ENCODE data around the gene SLC22A31. TPM values are rescaled to one million over a fixed set of nuclear protein-coding genes. Genes with fewer than 3 reads are reported as not detected.

Gene SLC22A31
- total and polyA plus RNA-seq, 9 of the 15 experiments (the other 6 are each of a cell fraction or from before 2014, with no cell fraction given) = 0.29 to 2.2 (median 0.47) TPM; not detected in 3

- TF ChIP-seq TCF15 (CRISPR knock-in tag; IDR thresholded peaks at IDR 0.05) = no peak
- TF ChIP-seq, protein P1, sequence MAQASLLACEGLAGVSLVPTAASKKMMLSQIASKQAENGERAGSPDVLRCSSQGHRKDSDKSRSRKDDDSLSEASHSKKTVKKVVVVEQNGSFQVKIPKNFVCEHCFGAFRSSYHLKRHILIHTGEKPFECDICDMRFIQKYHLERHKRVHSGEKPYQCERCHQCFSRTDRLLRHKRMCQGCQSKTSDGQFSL (CRISPR knock-in tag; IDR thresholded peaks at IDR 0.05) = peak; percentile 83
- TF ChIP-seq, protein P1 (tag; IDR thresholded peaks at IDR 0.05) = no peak; a peak in 1 of 4 replicates
- TF ChIP-seq NFXL1 (CRISPR knock-in tag; IDR thresholded peaks at IDR 0.05) = no peak
- no peak for TF ChIP-seq ZFPM2 (CRISPR knock-in tag; IDR thresholded peaks at IDR 0.05)
- peak; percentile 21; the same call in 1 of the 2 replicates for TF ChIP-seq EP300 (IDR thresholded peaks at IDR 0.05; ENCODE audit: low read length)
- peak; percentile 41; the same call in 1 of the 2 replicates for TF ChIP-seq DPF2 (IDR thresholded peaks at IDR 0.05)
- no peak for TF ChIP-seq LEF1 (IDR thresholded peaks at IDR 0.05)
- no peak for TF ChIP-seq ZNF174 (CRISPR knock-in tag; IDR thresholded peaks at IDR 0.05)
- peak; percentile 61; the same call in 1 of the 2 replicates for TF ChIP-seq MYC (IDR thresholded peaks at IDR 0.05; ENCODE audit: low read depth, low read length)
- TF ChIP-seq MYC (CRISPR knock-in tag; IDR thresholded peaks at IDR 0.05; ENCODE audit: borderline replicate concordance, low read depth) = no peak
- TF ChIP-seq RHOXF2B (CRISPR knock-in tag; conservative IDR thresholded peaks at IDR 0.05) = no peak
- peak; percentile 85 for TF ChIP-seq FIP1L1 (IDR thresholded peaks at IDR 0.05; ENCODE audit: low read depth, low read length, poor library complexity, severe bottlenecking)
- TF ChIP-seq ZNF354B (CRISPR knock-in tag; IDR thresholded peaks at IDR 0.05) = no peak
- peak; percentile 64 for TF ChIP-seq POLR2G (IDR thresholded peaks at IDR 0.05; ENCODE audit: low read depth, low read length)
- TF ChIP-seq ZC3H8 (IDR thresholded peaks at IDR 0.05) = no peak
- TF ChIP-seq SMAD4 (CRISPR knock-in tag; conservative IDR thresholded peaks at IDR 0.05) = peak; percentile 97
- TF ChIP-seq SMARCA5 (IDR thresholded peaks at IDR 0.05) = no peak
- TF ChIP-seq MIER1 (IDR thresholded peaks at IDR 0.05; ENCODE audit: low read depth) = no peak
- TF ChIP-seq KLF16 (IDR thresholded peaks at IDR 0.05) = peak; percentile 23; the same call in 1 of the 2 replicates
- TF ChIP-seq EHMT2 (IDR thresholded peaks at IDR 0.05) = no peak
- peak; percentile 72 for TF ChIP-seq JUND (IDR thresholded peaks at IDR 0.05; ENCODE audit: borderline replicate concordance, low read depth, low read length)
- no peak; the same call in 2 of the 3 replicates for TF ChIP-seq JUND (tag; IDR thresholded peaks at IDR 0.05; ENCODE audit: borderline replicate concordance, low read depth, low read length)
- TF ChIP-seq NONO (IDR thresholded peaks at IDR 0.05; ENCODE audit: low read depth in 2 of 2, low read length in 1 of 2) = peak in 1 of 2 experiments; percentile 90; a peak in 2 of 4 replicates
- no peak for TF ChIP-seq SMAD1 (IDR thresholded peaks at IDR 0.05; ENCODE audit: low read depth, low read length, partially characterized antibody)
- TF ChIP-seq ZNF584 (CRISPR knock-in tag; IDR thresholded peaks at IDR 0.05; ENCODE audit: low read depth) = no peak
- no peak for TF ChIP-seq STAT5B (CRISPR knock-in tag; IDR thresholded peaks at IDR 0.05)
- TF ChIP-seq ZNF76 (CRISPR knock-in tag; IDR thresholded peaks at IDR 0.05; ENCODE audit: borderline replicate concordance) = no peak
- TF ChIP-seq KDM5B (IDR thresholded peaks at IDR 0.05; ENCODE audit: insufficient replicate concordance, low read depth, low read length) = no peak
- TF ChIP-seq ZNF583 (CRISPR knock-in tag; IDR thresholded peaks at IDR 0.05) = 0 out of 2 replicates have a peak, but pooled peaks have one; percentile 24
- TF ChIP-seq, protein P2, sequence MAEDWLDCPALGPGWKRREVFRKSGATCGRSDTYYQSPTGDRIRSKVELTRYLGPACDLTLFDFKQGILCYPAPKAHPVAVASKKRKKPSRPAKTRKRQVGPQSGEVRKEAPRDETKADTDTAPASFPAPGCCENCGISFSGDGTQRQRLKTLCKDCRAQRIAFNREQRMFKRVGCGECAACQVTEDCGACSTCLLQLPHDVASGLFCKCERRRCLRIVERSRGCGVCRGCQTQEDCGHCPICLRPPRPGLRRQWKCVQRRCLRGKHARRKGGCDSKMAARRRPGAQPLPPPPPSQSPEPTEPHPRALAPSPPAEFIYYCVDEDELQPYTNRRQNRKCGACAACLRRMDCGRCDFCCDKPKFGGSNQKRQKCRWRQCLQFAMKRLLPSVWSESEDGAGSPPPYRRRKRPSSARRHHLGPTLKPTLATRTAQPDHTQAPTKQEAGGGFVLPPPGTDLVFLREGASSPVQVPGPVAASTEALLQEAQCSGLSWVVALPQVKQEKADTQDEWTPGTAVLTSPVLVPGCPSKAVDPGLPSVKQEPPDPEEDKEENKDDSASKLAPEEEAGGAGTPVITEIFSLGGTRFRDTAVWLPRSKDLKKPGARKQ (CRISPR knock-in tag; IDR thresholded peaks at IDR 0.05) = no peak
Observed at GRCh38 chr16:89167425-89167941, 32.9 kb downstream of the SLC22A31 start (continued).
